Panc1 (cell line): ENCODE measurements around the gene SYT9. TPM values are rescaled to one million over a fixed set of nuclear protein-coding genes. Genes with fewer than 3 reads are reported as not detected.

Experiments used
- ATAC-seq: fragments of 200-7000 bp; cut with Tn5 transposase; 2 replicates; pipeline ENCODE4 v1.9.1; 2020; ENCODE audit warnings: mild to moderate bottlenecking, moderate library complexity
- BruUV-seq: library from RNA; stranded (reverse); fragments of 400-500 nt; replicated peaks from 2 replicates; lab custom pipeline; 2021; lab: Mats Ljungman, UMichigan
- CTCF ChIA-PET: fragments of 300-600 bp; sonication (Branson Sonifier 250); formaldehyde crosslinking; loops from one replicate; lab custom pipeline; 2022; ENCODE audit warnings: antibody characterized with exemption; lab: Charles Lee
- POLR2A ChIA-PET: fragments of 300-600 bp; sonication (Branson Sonifier 250); formaldehyde crosslinking; loops from one replicate; lab custom pipeline; 2022; ENCODE audit warnings: antibody characterized with exemption; lab: Charles Lee
- DNase-seq: peaks from one replicate; pipeline ENCODE4 v3.0.0-alpha.2; 2010; ENCODE audit warnings: low read depth, low spot score
- H3K27ac ChIP-seq: 2 replicates; pipeline ENCODE4 v1.5.1; 2011; ENCODE audit warnings: mild to moderate bottlenecking, low read length, inconsistent platforms
- H3K27me3 ChIP-seq: fragments of 200-500 bp; sonication (Bioruptor generic); 2 replicates; pipeline ENCODE4 v1.6.0; 2014; ENCODE audit warnings: low read length, inconsistent platforms; ENCODE audit not compliant: control insufficient read depth, insufficient read depth
- H3K36me3 ChIP-seq: fragments of 200-500 bp; sonication (Bioruptor generic); 2 replicates; pipeline ENCODE4 v1.5.1; 2014; ENCODE audit warnings: inconsistent platforms, mild to moderate bottlenecking, low read length, moderate library complexity; ENCODE audit not compliant: control insufficient read depth, insufficient read depth
- H3K4me1 ChIP-seq: 2 replicates; pipeline ENCODE4 v1.5.1; 2011; ENCODE audit warnings: inconsistent platforms, mild to moderate bottlenecking, low read length, moderate library complexity; ENCODE audit not compliant: control insufficient read depth, insufficient read depth
- H3K4me3 ChIP-seq, 2 experiments: 2 replicates each; pipeline ENCODE4 v1.5.1; 2011 to 2012; ENCODE audit warnings: low read depth in 2 of 2, low read length in 2 of 2, mild to moderate bottlenecking in 2 of 2, inconsistent platforms in 1 of 2, moderate library complexity in 1 of 2
- H3K9me3 ChIP-seq: fragments of 200-500 bp; sonication (Bioruptor generic); 2 replicates; pipeline ENCODE4 v1.5.1; 2014; ENCODE audit warnings: low read depth, mild to moderate bottlenecking, inconsistent platforms, low read length, moderate library complexity; ENCODE audit not compliant: control insufficient read depth, insufficient read depth
- POLR2AphosphoS5 ChIP-seq: IDR thresholded peaks from 2 replicates; pipeline ENCODE4 v1.6.1; 2012; ENCODE audit warnings: mild to moderate bottlenecking, low read depth, low read length, moderate library complexity
- SIN3A ChIP-seq: IDR thresholded peaks from 2 replicates; pipeline ENCODE4 v1.6.1; 2012; ENCODE audit warnings: low read depth, mild to moderate bottlenecking, low read length, moderate library complexity, borderline replicate concordance; ENCODE audit not compliant: insufficient read depth
- TCF7L2 ChIP-seq: IDR thresholded peaks from 2 replicates; pipeline ENCODE4 v1.6.1; 2011; ENCODE audit warnings: mild to moderate bottlenecking, low read depth, low read length, inconsistent platforms
- in situ Hi-C: cut with HindIII; loops from 2 replicates; pipeline ENCODE4 v1.10.0; 2016; ENCODE audit warnings: low sequenced_read_pairs, low pct_unique_long_range_greater_than_20kb
- intact Hi-C: fragments of 100-400 bp; cut with micrococcal nuclease; formaldehyde crosslinking; loops from one replicate; pipeline ENCODE4 v1.10.0; 2022; ENCODE audit not compliant: unreplicated experiment
- total RNA-seq: library from RNA; stranded (reverse); gene quantifications from one replicate; pipeline ENCODE4 v1.2.1, GENCODE V29; 2021; ENCODE audit not compliant: unreplicated experiment
- TF ChIP-seq, protein P1 (sequence below): fragments of 450-650 bp; IDR thresholded peaks from 2 replicates; pipeline ENCODE4 v1.5.1; 2017; ENCODE audit warnings: mild to moderate bottlenecking
- TF ChIP-seq, protein P2 (sequence below), 2 experiments: IDR thresholded peaks; 2 replicates each; pipeline ENCODE4 v1.6.1; 2011 to 2012; ENCODE audit warnings: low read depth in 2 of 2, control low read depth in 1 of 2, low read length in 1 of 2, mild to moderate bottlenecking in 1 of 2, moderate library complexity in 1 of 2; ENCODE audit not compliant: insufficient read depth in 1 of 2

The SYT9 gene
- total RNA-seq, 1 experiment from 2014 or later = 3.7 TPM

DNA sequence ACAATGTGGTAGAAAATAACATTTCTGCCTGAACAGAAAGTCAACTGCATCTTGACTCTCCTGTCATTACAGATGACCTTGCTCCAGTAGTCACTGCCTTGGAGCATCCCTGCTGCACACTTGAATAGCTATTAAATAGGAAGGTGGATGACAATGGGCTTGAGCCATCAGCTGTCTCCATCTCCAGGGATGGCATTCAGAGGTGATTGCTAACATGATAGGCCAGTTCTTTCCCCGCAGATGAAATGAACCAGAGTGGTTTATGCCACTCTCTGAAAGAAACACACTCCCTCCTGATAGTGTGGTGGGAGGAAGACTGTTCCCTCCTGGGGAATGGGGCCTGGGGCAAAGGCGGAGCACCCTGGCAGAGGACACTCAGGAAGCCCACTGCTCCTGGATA, 176.5 kb downstream of the SYT9 start:
- intact Hi-C loops (no loop called here), in situ Hi-C loops (no loop called here)
- no peak overlapping the region for H3K27ac ChIP-seq
- ChIA-PET CTCF (no interaction called here), POLR2A (no interaction called here)
- BruUV-seq = no TSS peak
- no peaks in the 10 kb centered on the region for H3K27me3 ChIP-seq
- H3K9me3 ChIP-seq = no peaks in the 10 kb centered on the region
- no peaks in the 10 kb centered on the region for H3K36me3 ChIP-seq
- no peaks in the 10 kb centered on the region for H3K4me1 ChIP-seq
- ATAC-seq (no peak), DNase-seq (no peak)
- no peak overlapping the region for H3K4me3 ChIP-seq
- TF ChIP-seq SIN3A = no peak

DNA sequence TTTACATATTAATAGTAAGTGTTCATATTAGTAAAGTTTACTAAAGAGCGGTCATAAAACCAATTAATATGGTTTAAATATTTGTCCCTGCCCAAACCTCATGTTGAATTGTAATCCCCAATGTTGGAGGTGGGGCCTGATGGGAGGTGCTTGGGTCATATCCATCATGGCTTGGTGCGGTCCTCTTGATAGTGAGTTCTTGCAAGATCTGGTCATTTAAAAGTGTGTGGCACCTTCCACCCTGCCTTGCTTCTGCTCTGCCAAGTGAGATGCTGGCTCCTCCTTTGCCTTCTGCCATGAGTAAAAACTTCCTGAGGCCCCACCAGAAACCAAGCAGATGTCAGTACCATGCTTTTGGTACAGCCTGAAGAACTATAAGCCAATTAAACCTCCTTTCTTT, 178.8 kb downstream of the SYT9 start:
- no TSS peak for BruUV-seq
- in situ Hi-C loops (no loop called here), intact Hi-C loops (no loop called here)
- ATAC-seq (no peak), DNase-seq (no peak)
- H3K4me1 ChIP-seq = no peaks in the 10 kb centered on the region
- TF ChIP-seq, protein P1, sequence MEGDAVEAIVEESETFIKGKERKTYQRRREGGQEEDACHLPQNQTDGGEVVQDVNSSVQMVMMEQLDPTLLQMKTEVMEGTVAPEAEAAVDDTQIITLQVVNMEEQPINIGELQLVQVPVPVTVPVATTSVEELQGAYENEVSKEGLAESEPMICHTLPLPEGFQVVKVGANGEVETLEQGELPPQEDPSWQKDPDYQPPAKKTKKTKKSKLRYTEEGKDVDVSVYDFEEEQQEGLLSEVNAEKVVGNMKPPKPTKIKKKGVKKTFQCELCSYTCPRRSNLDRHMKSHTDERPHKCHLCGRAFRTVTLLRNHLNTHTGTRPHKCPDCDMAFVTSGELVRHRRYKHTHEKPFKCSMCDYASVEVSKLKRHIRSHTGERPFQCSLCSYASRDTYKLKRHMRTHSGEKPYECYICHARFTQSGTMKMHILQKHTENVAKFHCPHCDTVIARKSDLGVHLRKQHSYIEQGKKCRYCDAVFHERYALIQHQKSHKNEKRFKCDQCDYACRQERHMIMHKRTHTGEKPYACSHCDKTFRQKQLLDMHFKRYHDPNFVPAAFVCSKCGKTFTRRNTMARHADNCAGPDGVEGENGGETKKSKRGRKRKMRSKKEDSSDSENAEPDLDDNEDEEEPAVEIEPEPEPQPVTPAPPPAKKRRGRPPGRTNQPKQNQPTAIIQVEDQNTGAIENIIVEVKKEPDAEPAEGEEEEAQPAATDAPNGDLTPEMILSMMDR = no peak
- no peak for TF ChIP-seq POLR2AphosphoS5
- no peak for TF ChIP-seq SIN3A
- TF ChIP-seq, protein P2, sequence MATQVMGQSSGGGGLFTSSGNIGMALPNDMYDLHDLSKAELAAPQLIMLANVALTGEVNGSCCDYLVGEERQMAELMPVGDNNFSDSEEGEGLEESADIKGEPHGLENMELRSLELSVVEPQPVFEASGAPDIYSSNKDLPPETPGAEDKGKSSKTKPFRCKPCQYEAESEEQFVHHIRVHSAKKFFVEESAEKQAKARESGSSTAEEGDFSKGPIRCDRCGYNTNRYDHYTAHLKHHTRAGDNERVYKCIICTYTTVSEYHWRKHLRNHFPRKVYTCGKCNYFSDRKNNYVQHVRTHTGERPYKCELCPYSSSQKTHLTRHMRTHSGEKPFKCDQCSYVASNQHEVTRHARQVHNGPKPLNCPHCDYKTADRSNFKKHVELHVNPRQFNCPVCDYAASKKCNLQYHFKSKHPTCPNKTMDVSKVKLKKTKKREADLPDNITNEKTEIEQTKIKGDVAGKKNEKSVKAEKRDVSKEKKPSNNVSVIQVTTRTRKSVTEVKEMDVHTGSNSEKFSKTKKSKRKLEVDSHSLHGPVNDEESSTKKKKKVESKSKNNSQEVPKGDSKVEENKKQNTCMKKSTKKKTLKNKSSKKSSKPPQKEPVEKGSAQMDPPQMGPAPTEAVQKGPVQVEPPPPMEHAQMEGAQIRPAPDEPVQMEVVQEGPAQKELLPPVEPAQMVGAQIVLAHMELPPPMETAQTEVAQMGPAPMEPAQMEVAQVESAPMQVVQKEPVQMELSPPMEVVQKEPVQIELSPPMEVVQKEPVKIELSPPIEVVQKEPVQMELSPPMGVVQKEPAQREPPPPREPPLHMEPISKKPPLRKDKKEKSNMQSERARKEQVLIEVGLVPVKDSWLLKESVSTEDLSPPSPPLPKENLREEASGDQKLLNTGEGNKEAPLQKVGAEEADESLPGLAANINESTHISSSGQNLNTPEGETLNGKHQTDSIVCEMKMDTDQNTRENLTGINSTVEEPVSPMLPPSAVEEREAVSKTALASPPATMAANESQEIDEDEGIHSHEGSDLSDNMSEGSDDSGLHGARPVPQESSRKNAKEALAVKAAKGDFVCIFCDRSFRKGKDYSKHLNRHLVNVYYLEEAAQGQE (IDR thresholded peaks at IDR 0.05; ENCODE audit: insufficient read depth in 1 of 2, low read depth in 2 of 2, low read length in 1 of 2) = no peak
- TF ChIP-seq TCF7L2 = no peak
- ChIA-PET POLR2A (no interaction called here), CTCF (no interaction called here)
- no peaks in the 10 kb centered on the region for H3K9me3 ChIP-seq
- H3K27ac ChIP-seq = no peak overlapping the region
- H3K4me3 ChIP-seq = no peak overlapping the region
- no peaks in the 10 kb centered on the region for H3K27me3 ChIP-seq
- H3K36me3 ChIP-seq = no peaks in the 10 kb centered on the region

DNA sequence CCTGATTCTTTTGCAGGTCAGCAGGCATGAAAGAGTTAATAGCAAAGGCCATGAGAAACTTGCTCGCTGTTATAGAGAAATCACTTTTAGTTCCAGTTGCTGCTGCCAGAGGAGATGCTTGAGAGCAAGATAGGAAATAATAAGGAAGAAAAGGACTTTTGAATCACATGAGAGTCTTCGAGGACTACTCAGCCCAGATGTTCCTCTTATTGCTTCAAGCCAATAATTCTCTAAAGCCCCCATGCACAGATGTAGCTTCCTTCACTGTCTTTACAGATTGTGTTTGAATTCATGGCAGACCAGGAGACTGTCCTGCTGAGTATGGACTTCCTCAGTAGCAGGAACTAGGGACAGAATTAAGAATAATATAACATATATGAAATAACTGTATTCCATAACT, 183.5 kb downstream of the SYT9 start:
- Histone ChIP-seq H3K4me3 (no peak overlapping the region), H3K36me3 (no peaks in the 10 kb centered on the region), H3K27me3 (no peaks in the 10 kb centered on the region), H3K9me3 (no peaks in the 10 kb centered on the region), H3K4me1 (no peaks in the 10 kb centered on the region), H3K27ac (no peak overlapping the region)
- TF ChIP-seq TCF7L2 = no peak
- no peak for TF ChIP-seq SIN3A
- TF ChIP-seq, protein P1 = no peak
- TF ChIP-seq, protein P2 (IDR thresholded peaks at IDR 0.05; ENCODE audit: insufficient read depth in 1 of 2, low read depth in 2 of 2, low read length in 1 of 2) = no peak
- no peak for TF ChIP-seq POLR2AphosphoS5
- in situ Hi-C loops (no loop called here), intact Hi-C loops (no loop called here)
- CTCF ChIA-PET = no interaction called here
- DNase-seq (no peak), ATAC-seq (no peak)
- no TSS peak for BruUV-seq
- POLR2A ChIA-PET = no interaction called here
